AG09309 (cell line): ENCODE measurements around the gene VAV3.

Source experiments
- DNase-seq: peaks from one replicate; pipeline ENCODE4 v3.0.0-alpha.2; 2010; ENCODE audit warnings: low read depth
- H3K4me3 ChIP-seq: 2 replicates; pipeline ENCODE4 v1.5.1; 2011; ENCODE audit warnings: mild to moderate bottlenecking, low read depth, low read length, moderate library complexity; ENCODE audit not compliant: control insufficient read depth
- CTCF ChIP-seq: IDR thresholded peaks from 2 replicates; pipeline ENCODE4 v1.5.1; 2011; ENCODE audit warnings: mild to moderate bottlenecking, low read depth, low read length, inconsistent platforms; ENCODE audit not compliant: insufficient read depth, control insufficient read depth; ENCODE audit errors: missing control alignments

VAV3 gene

GRCh38 chr1:107867897-107868296, 97.1 kb downstream of the VAV3 start:
- H3K4me3 ChIP-seq, result no peak overlapping the region
- TF ChIP-seq CTCF, result no peak
- DNase-seq, result no peak

- TF ChIP-seq CTCF, result no peak
- no peak overlapping the region for H3K4me3 ChIP-seq
- no peak for DNase-seq
These were observed 97.6 kb downstream of the VAV3 start for GRCh38 chr1:107867422-107867821.

- TF ChIP-seq CTCF, result no peak
- H3K4me3 ChIP-seq, result no peak overlapping the region
- no peak for DNase-seq
These were observed 98.1 kb downstream of the VAV3 start for GRCh38 chr1:107866870-107867269.

GRCh38 chr1:107865627-107866026, 99.4 kb downstream of the VAV3 start:
- no peak for TF ChIP-seq CTCF
- no peak for DNase-seq
- H3K4me3 ChIP-seq, result no peak overlapping the region

GRCh38 chr1:107863342-107863741, 101.6 kb downstream of the VAV3 start:
- no peak for TF ChIP-seq CTCF
- DNase-seq, result no peak
- no peak overlapping the region for H3K4me3 ChIP-seq

- TF ChIP-seq CTCF, result no peak
- H3K4me3 ChIP-seq, result no peak overlapping the region
- no peak for DNase-seq
These were observed 102.9 kb downstream of the VAV3 start for GRCh38 chr1:107862064-107862463.

- no peak overlapping the region for H3K4me3 ChIP-seq
- TF ChIP-seq CTCF, result no peak
- DNase-seq, result no peak
These were observed 106.7 kb downstream of the VAV3 start for GRCh38 chr1:107858323-107858722.
